NB4 (cell line): ENCODE measurements around the gene ADAMTS18.

Source experiments
- MYC ChIP-seq: IDR thresholded peaks from 2 replicates; pipeline ENCODE4 v1.6.1; 2011; ENCODE audit warnings: low read depth, low read length
- POLR2A ChIP-seq: IDR thresholded peaks from 2 replicates; pipeline ENCODE4 v1.6.1; 2011; ENCODE audit warnings: mild to moderate bottlenecking; ENCODE audit not compliant: insufficient read length; ENCODE audit errors: extremely low read depth
- TF ChIP-seq, protein P1 (sequence below): IDR thresholded peaks from one replicate; pipeline ENCODE4 v1.5.1; 2012; ENCODE audit warnings: low read depth, low read length
- TF ChIP-seq, protein P2 (sequence below): IDR thresholded peaks from 2 replicates; pipeline ENCODE4 v1.6.1; 2011; ENCODE audit warnings: low read depth, low read length

DNA sequence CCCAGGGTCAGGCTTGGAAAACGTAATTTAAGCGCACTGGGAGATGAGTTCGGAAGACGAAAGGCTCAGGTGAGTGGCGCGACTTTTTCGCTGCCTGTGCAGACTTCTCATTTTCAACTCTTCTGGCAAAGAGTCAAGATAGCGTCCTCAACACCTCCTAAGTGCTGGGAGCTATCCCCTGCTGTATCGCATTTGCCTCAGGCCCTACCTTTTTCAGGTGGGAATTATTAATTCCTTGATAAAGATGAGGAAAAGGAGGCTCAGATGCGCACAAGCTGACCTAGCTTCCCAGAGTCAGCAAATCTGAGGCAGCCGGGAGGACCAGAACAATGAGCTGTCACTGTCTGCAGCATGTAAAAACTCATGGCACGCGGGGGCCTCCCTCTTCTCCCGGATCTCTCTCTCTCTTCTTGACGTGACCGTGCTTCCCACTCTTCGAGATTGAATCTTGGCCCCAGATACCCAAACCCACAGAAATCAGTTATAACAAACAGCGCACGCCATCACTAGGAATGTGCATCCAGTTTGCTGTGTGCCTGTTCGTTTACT is 512 bp upstream of the ADAMTS18 start:
- TF ChIP-seq, protein P1, sequence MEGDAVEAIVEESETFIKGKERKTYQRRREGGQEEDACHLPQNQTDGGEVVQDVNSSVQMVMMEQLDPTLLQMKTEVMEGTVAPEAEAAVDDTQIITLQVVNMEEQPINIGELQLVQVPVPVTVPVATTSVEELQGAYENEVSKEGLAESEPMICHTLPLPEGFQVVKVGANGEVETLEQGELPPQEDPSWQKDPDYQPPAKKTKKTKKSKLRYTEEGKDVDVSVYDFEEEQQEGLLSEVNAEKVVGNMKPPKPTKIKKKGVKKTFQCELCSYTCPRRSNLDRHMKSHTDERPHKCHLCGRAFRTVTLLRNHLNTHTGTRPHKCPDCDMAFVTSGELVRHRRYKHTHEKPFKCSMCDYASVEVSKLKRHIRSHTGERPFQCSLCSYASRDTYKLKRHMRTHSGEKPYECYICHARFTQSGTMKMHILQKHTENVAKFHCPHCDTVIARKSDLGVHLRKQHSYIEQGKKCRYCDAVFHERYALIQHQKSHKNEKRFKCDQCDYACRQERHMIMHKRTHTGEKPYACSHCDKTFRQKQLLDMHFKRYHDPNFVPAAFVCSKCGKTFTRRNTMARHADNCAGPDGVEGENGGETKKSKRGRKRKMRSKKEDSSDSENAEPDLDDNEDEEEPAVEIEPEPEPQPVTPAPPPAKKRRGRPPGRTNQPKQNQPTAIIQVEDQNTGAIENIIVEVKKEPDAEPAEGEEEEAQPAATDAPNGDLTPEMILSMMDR: no peak
- TF ChIP-seq POLR2A (no peak), MYC (no peak)
- TF ChIP-seq, protein P2, sequence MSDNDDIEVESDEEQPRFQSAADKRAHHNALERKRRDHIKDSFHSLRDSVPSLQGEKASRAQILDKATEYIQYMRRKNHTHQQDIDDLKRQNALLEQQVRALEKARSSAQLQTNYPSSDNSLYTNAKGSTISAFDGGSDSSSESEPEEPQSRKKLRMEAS: no peak
